GM19452 (cell line): ENCODE results near the gene NOP14.
"Not testable (repeated sequence)": the region's sequence is repeated elsewhere in the genome, so short reads cannot be mapped to it uniquely, and the experiment has no call there.

Experiments used
- ATAC-seq: cut with Tn5 transposase; IDR thresholded peaks from one replicate; pipeline ENCODE4 v1.9.1; 2021; ENCODE audit not compliant: unreplicated experiment

The NOP14 gene

GRCh38 chr4:2943364-2944090 lies 19.7 kb downstream of the NOP14 start:
- no peak for ATAC-seq

GRCh38 chr4:2942532-2943363 lies 20.5 kb downstream of the NOP14 start:
- ATAC-seq = no peak

- no peak for ATAC-seq
Observed at GRCh38 chr4:2942037-2942531, 21.1 kb downstream of the NOP14 start.

- ATAC-seq = no peak
Observed at GRCh38 chr4:2941138-2942036, 21.8 kb downstream of the NOP14 start.

GRCh38 chr4:2940267-2941137 lies 22.7 kb downstream of the NOP14 start:
- ATAC-seq = no peak

GRCh38 chr4:2939383-2940243 lies 23.6 kb downstream of the NOP14 start:
- no peak for ATAC-seq

GRCh38 chr4:2938906-2939305 lies 24.3 kb downstream of the NOP14 start:
- no peak for ATAC-seq

GRCh38 chr4:2938411-2938810 lies 24.8 kb downstream of the NOP14 start:
- ATAC-seq = not testable (repeated sequence)

GRCh38 chr4:2937986-2938385 lies 25.2 kb downstream of the NOP14 start:
- ATAC-seq = no peak

- ATAC-seq = no peak
Observed at GRCh38 chr4:2937146-2937857, 25.9 kb downstream of the NOP14 start.

- ATAC-seq = no peak
Observed at GRCh38 chr4:2936773-2937145, 26.4 kb downstream of the NOP14 start.

- ATAC-seq = no peak
Observed at GRCh38 chr4:2935762-2936743, 27.2 kb downstream of the NOP14 start.

GRCh38 chr4:2934813-2935761 lies 28.1 kb downstream of the NOP14 start:
- peak; percentile 49 for ATAC-seq

- ATAC-seq = no peak
Observed at GRCh38 chr4:2934077-2934812, 29.0 kb downstream of the NOP14 start.

- ATAC-seq = no peak
Observed at GRCh38 chr4:2933566-2934076, 29.6 kb downstream of the NOP14 start.
